HepG2 (cell line): ENCODE measurements around the gene ACAD8. TPM values are rescaled to one million over a fixed set of nuclear protein-coding genes. Genes with fewer than 3 reads are reported as not detected.

Source experiments
- ATF1 ChIP-seq: IDR thresholded peaks from 2 replicates; pipeline ENCODE4 v1.6.1; 2016; ENCODE audit warnings: mild to moderate bottlenecking, control low read depth
- ATM ChIP-seq: fragments of 450-650 bp; IDR thresholded peaks from 2 replicates; pipeline ENCODE4 v1.7.1; 2017; ENCODE audit warnings: mild to moderate bottlenecking, borderline replicate concordance
- CBFB ChIP-seq: sonication (generic); formaldehyde crosslinking; IDR thresholded peaks from 2 replicates; pipeline ENCODE4 v1.4.0; 2020; ENCODE audit warnings: missing genetic modification reagents
- DNMT1 ChIP-seq: sonication (generic); formaldehyde crosslinking; IDR thresholded peaks from 2 replicates; pipeline ENCODE4 v1.5.1; 2020; ENCODE audit warnings: mild to moderate bottlenecking, missing genetic modification reagents
- EHMT2 ChIP-seq: fragments of 200-600 bp; sonication (generic); IDR thresholded peaks from 2 replicates; pipeline ENCODE4 v1.7.0; 2017; ENCODE audit warnings: antibody characterized with exemption, low read depth, low read length, borderline replicate concordance
- FOXO1 ChIP-seq: sonication (generic); formaldehyde crosslinking; IDR thresholded peaks from 2 replicates; pipeline ENCODE4 v1.4.0; 2020; ENCODE audit warnings: missing genetic modification reagents
- HHEX ChIP-seq: IDR thresholded peaks from 2 replicates; pipeline ENCODE4 v1.6.1; 2016; ENCODE audit warnings: control low read depth
- HNRNPLL ChIP-seq: fragments of 200-400 bp; formaldehyde crosslinking; IDR thresholded peaks from 2 replicates; pipeline ENCODE4 v1.6.1; 2017; ENCODE audit warnings: mild to moderate bottlenecking, low read depth, low read length; ENCODE audit not compliant: poor library complexity, severe bottlenecking
- HOXD1 ChIP-seq: sonication (generic); formaldehyde crosslinking; IDR thresholded peaks from 2 replicates; pipeline ENCODE4 v1.5.0; 2020; ENCODE audit warnings: missing genetic modification reagents
- KDM4B ChIP-seq: sonication (generic); formaldehyde crosslinking; IDR thresholded peaks from 2 replicates; pipeline ENCODE4 v1.4.0; 2020; ENCODE audit warnings: missing genetic modification reagents
- LBX2 ChIP-seq: sonication (generic); formaldehyde crosslinking; IDR thresholded peaks from 2 replicates; pipeline ENCODE4 v1.5.0; 2020; ENCODE audit warnings: missing genetic modification reagents, mild to moderate bottlenecking, borderline replicate concordance
- MBD4 ChIP-seq: IDR thresholded peaks from 2 replicates; pipeline ENCODE4 v1.6.1; 2012; ENCODE audit warnings: low read length, inconsistent platforms, borderline replicate concordance
- MXI1 ChIP-seq: IDR thresholded peaks from 3 replicates; pipeline ENCODE4 v1.6.1; 2012; ENCODE audit warnings: low read depth, low read length, inconsistent platforms, borderline replicate concordance
- SALL1 ChIP-seq: sonication (generic); formaldehyde crosslinking; IDR thresholded peaks from 2 replicates; pipeline ENCODE4 v1.8.0; 2022; ENCODE audit warnings: mild to moderate bottlenecking, missing genetic modification reagents
- SKI ChIP-seq: fragments of 450-650 bp; IDR thresholded peaks from one replicate; pipeline ENCODE4 v1.6.1; 2018; ENCODE audit warnings: mild to moderate bottlenecking; ENCODE audit not compliant: partially characterized antibody
- SNRNP70 ChIP-seq: fragments of 200-400 bp; formaldehyde crosslinking; IDR thresholded peaks from 2 replicates; pipeline ENCODE4 v1.6.1; 2017; ENCODE audit warnings: mild to moderate bottlenecking, low read depth, low read length, moderate library complexity
- TCF7L2 ChIP-seq: IDR thresholded peaks from 2 replicates; pipeline ENCODE4 v1.6.1; 2011; ENCODE audit warnings: mild to moderate bottlenecking, low read depth, low read length, moderate library complexity
- ZBTB2 ChIP-seq: sonication (generic); formaldehyde crosslinking; IDR thresholded peaks from 2 replicates; pipeline ENCODE4 v1.8.0; 2022; ENCODE audit warnings: low read depth, missing genetic modification reagents
- ZBTB3 ChIP-seq: sonication (generic); formaldehyde crosslinking; IDR thresholded peaks from 2 replicates; pipeline ENCODE4 v1.4.0; 2020; ENCODE audit warnings: low read depth, mild to moderate bottlenecking, moderate library complexity, missing genetic modification reagents, borderline replicate concordance
- ZNF232 ChIP-seq: sonication (generic); formaldehyde crosslinking; IDR thresholded peaks from 2 replicates; pipeline ENCODE4 v1.4.0; 2020; ENCODE audit warnings: missing genetic modification reagents, borderline replicate concordance
- ZNF329 ChIP-seq: sonication (generic); formaldehyde crosslinking; IDR thresholded peaks from 2 replicates; pipeline ENCODE4 v1.9.0; 2021; ENCODE audit warnings: low read depth, mild to moderate bottlenecking, missing genetic modification reagents
- ZNF446 ChIP-seq: sonication (generic); formaldehyde crosslinking; IDR thresholded peaks from 2 replicates; pipeline ENCODE4 v1.5.0; 2020; ENCODE audit warnings: mild to moderate bottlenecking, missing genetic modification reagents
- ZNF597 ChIP-seq: sonication (generic); formaldehyde crosslinking; IDR thresholded peaks from 2 replicates; pipeline ENCODE4 v1.5.0; 2020; ENCODE audit warnings: missing genetic modification reagents
- ZNF607 ChIP-seq: sonication (generic); formaldehyde crosslinking; IDR thresholded peaks from 2 replicates; pipeline ENCODE4 v1.5.1; 2020; ENCODE audit warnings: missing genetic modification reagents, mild to moderate bottlenecking, borderline replicate concordance
- ZNF75D ChIP-seq: sonication (generic); formaldehyde crosslinking; IDR thresholded peaks from 2 replicates; pipeline ENCODE4 v1.8.1; 2023; ENCODE audit warnings: missing genetic modification reagents, mild to moderate bottlenecking, borderline replicate concordance
- polyA plus RNA-seq, 8 experiments: library from polyadenylated mRNA; depleted of rRNA in 3 of 8; stranded (reverse) in 7 of 8; unstranded in 1 of 8; fragments of >200 nt; fragmentation: Illumina TruSeq in 4 of 8; extraction: Trizol in 4 of 8; gene quantifications; 2 replicates each; pipeline versions ENCODE4 v1.2.1 to v1.2.3, GENCODE V29; 2011 to 2016; ENCODE audit warnings: low read depth in 4 of 8, missing spikeins in 1 of 8, mixed read lengths in 1 of 8; ENCODE audit not compliant: insufficient read depth in 1 of 8
- total RNA-seq, 5 experiments: library from RNA; depleted of rRNA; stranded (reverse); fragments of >200 nt; fragmentation: Illumina TruSeq; extraction: Trizol; gene quantifications; 2 replicates each; pipeline ENCODE4 v1.2.3, GENCODE V29; 2016; ENCODE audit warnings: low read depth in 1 of 5

ACAD8 gene
- total and polyA plus RNA-seq, 2 of the 13 experiments (the other 11 are each of a cell fraction or from before 2014, with no cell fraction given), result 13.5 to 20.3 TPM

- TF ChIP-seq MBD4 (no peak), ZNF597 (CRISPR knock-in tag) (no peak), HNRNPLL (peak; percentile 45), ZBTB2 (peak; percentile 70; the same call in 1 of the 2 replicates), ZNF232 (CRISPR knock-in tag) (no peak), LBX2 (CRISPR knock-in tag) (no peak; the same call in 1 of the 2 replicates), SNRNP70 (no peak), ATM (no peak), SKI (no peak), TCF7L2 (no peak), EHMT2 (no peak), KDM4B (CRISPR knock-in tag) (no peak; the same call in 1 of the 2 replicates), MXI1 (peak; percentile 89), HHEX (CRISPR knock-in tag) (no peak), SALL1 (CRISPR knock-in tag) (peak; percentile 39), ZNF329 (CRISPR knock-in tag) (0 out of 2 replicates have a peak, but pooled peaks have one; percentile 9), ZNF75D (no peak), ZNF446 (CRISPR knock-in tag) (peak; percentile 71), DNMT1 (CRISPR knock-in tag) (0 out of 2 replicates have a peak, but pooled peaks have one; percentile 13), ZNF607 (CRISPR knock-in tag) (peak; percentile 93; the same call in 1 of the 2 replicates), ZBTB3 (CRISPR knock-in tag) (no peak), ATF1 (no peak), CBFB (CRISPR knock-in tag) (0 out of 2 replicates have a peak, but pooled peaks have one; percentile 8), HOXD1 (no peak; the same call in none of the 2 replicates), FOXO1 (CRISPR knock-in tag) (peak; percentile 49; the same call in 1 of the 2 replicates)
These were observed 29.3 kb upstream of the ACAD8 start, which contains the start of the genes NCAPD3 and VPS26B (continued) for GRCh38 chr11:134223836-134224709.
